Naive thymus-derived CD8-positive, alpha-beta T cell (primary cell): ENCODE measurements around the gene CREB5. TPM values are rescaled to one million over a fixed set of nuclear protein-coding genes. Genes with fewer than 3 reads are reported as not detected.
"Not testable (repeated sequence)": the region's sequence is repeated elsewhere in the genome, so short reads cannot be mapped to it uniquely, and the experiment has no call there.

ENCODE experiments used
- ATAC-seq, 2 donors: fragments of 150-1000 bp; cut with Tn5 transposase in 1 of 2; sonication (Bioruptor Pico), chemical (Tn5 transposase) in 1 of 2; 1 replicate in 1 of 2; 2 replicates in 1 of 2; pipeline ENCODE4 v1.10.0; 2021; ENCODE audit warnings: mild to moderate bottlenecking in 2 of 2, moderate library complexity in 2 of 2
- POLR2A ChIA-PET: fragments of 350-600 bp; sonication (Branson Sonifier 250); formaldehyde crosslinking; loops from one replicate; lab custom pipeline; 2021; ENCODE audit warnings: antibody characterized with exemption; lab: Charles Lee
- DNase-seq, 10 donors: peaks; one replicate each; pipeline versions ENCODE4 v3.0.0 to v3.0.0-alpha.2; 2020 to 2022
- H3K27ac Mint-ChIP-seq, 10 donors: one replicate each; pipeline ENCODE4 v1.8.0; 2020 to 2022; ENCODE audit warnings: mild to moderate bottlenecking in 10 of 10, mixed read lengths in 10 of 10, moderate library complexity in 4 of 10, inconsistent platforms in 1 of 10
- H3K27me3 Mint-ChIP-seq, 5 donors: one replicate each; pipeline ENCODE4 v1.8.0; 2021 to 2022; ENCODE audit warnings: mixed read lengths in 5 of 5
- H3K36me3 Mint-ChIP-seq, 3 donors: one replicate each; pipeline ENCODE4 v1.8.0; 2020 to 2022; ENCODE audit warnings: mixed read lengths in 3 of 3, mild to moderate bottlenecking in 2 of 3, inconsistent platforms in 1 of 3
- H3K4me1 Mint-ChIP-seq, 4 donors: one replicate each; pipeline ENCODE4 v1.8.0; 2021 to 2022; ENCODE audit warnings: mixed read lengths in 4 of 4
- H3K4me3 Mint-ChIP-seq, 10 donors: one replicate each; pipeline ENCODE4 v1.8.0; 2020 to 2022; ENCODE audit warnings: mild to moderate bottlenecking in 10 of 10, mixed read lengths in 10 of 10, moderate library complexity in 6 of 10, inconsistent platforms in 1 of 10
- H3K9me3 Mint-ChIP-seq, 9 donors: one replicate each; pipeline ENCODE4 v1.8.0; 2020 to 2022; ENCODE audit warnings: mixed read lengths in 9 of 9, mild to moderate bottlenecking in 3 of 9, inconsistent platforms in 1 of 9, moderate library complexity in 1 of 9
- polyA plus RNA-seq, 3 donors: library from polyadenylated mRNA; unstranded; fragments of 300-500 nt; fragmentation: Illumina TruSeq; gene quantifications; one replicate each; pipeline ENCODE4 v1.2.3, GENCODE V29; 2021
- total RNA-seq, 8 experiments: library from RNA in 2 of 8; stranded (reverse) in 2 of 8; gene quantifications; one replicate each; pipeline ENCODE4 v1.2.3 and lab custom pipeline; 2021 to 2026

CREB5 gene
- total and polyA plus RNA-seq, 5 experiments from 2014 or later: 0.19 to 0.23 TPM; not detected in 3

DNA sequence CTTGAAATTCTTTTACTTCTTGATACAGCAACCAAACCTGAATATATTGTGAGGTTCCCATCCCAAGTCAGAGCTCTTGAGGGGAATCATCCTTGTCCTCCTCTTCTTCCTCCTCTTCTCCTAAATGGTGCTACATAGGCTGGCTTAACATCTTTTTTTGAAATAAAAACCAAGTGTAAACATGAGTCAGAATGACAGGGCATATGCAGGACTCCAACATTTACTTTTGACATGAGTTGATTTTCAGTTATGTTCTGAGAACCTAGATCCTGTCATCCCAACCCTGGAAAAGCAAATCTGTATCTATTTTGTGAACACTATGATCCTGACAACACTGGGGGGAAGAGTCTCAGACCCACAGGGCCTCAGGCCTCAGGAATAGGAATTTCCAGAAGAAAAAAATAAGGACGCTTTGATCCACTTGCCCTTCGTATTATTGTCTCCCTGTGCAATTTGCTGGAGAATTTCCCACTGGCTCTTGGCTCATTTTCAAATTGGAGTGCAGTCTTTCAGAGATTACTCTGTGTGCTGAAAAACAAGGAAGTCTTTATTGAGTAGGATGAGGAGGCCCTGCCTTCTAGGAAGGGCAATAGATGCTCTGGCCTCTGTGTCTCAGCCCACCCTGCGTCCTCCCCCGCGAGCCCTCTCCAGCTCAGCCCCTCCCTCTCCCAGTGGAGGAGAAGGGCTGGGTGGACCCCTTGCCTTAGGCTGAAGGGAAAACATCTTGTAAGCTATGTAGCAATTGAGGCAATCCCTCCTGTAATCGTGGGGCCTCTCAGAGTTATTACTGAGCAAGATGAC is 121.6 kb downstream of the CREB5 start:
- Mint-ChIP-seq H3K27ac (peak overlapping the region in 1 of 10 donors; percentile 29), H3K9me3 (peaks cover 0 to 3% (median 0%) of the 10 kb centered on the region in 9 donors), H3K36me3 (peaks cover 0 to 4% (median 0%) of the 10 kb centered on the region in 3 donors), H3K4me1 (peaks cover 0 to 3% (median 0%) of the 10 kb centered on the region in 4 donors), H3K4me3 (no peak overlapping the region), H3K27me3 (peaks cover 0 to 9% (median 3%) of the 10 kb centered on the region in 5 donors)
- POLR2A ChIA-PET: no interaction called here
- DNase-seq: no peak
- no peak for ATAC-seq

DNA sequence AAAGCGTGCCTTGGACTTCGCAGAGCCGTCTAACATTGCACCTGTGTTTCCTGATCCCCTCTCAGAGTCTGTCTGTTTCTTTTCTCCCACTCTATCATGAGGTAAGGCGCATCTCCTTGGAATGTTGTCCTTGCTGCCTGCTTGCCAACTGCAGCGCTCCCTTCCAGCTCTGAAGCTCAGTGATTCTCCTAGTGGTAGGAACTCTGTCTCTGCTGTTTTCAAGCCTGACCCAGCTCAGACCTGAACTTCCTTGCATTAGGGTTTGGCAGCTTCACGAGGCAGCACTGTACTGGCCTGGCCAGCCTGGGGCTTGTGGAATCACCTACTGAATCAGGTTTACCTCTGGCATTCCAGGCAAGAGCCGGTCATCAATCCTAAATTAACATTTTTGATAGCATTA is 123.9 kb downstream of the CREB5 start:
- Mint-ChIP-seq H3K27me3 (peaks cover 0 to 9% (median 3%) of the 10 kb centered on the region in 5 donors), H3K27ac (no peak overlapping the region), H3K4me3 (no peak overlapping the region), H3K36me3 (peaks cover 0 to 4% (median 0%) of the 10 kb centered on the region in 3 donors), H3K4me1 (peaks cover 0 to 3% (median 0%) of the 10 kb centered on the region in 4 donors), H3K9me3 (peaks cover 0 to 3% (median 0%) of the 10 kb centered on the region in 9 donors)
- POLR2A ChIA-PET: no interaction called here
- ATAC-seq (no peak), DNase-seq (no peak)

DNA sequence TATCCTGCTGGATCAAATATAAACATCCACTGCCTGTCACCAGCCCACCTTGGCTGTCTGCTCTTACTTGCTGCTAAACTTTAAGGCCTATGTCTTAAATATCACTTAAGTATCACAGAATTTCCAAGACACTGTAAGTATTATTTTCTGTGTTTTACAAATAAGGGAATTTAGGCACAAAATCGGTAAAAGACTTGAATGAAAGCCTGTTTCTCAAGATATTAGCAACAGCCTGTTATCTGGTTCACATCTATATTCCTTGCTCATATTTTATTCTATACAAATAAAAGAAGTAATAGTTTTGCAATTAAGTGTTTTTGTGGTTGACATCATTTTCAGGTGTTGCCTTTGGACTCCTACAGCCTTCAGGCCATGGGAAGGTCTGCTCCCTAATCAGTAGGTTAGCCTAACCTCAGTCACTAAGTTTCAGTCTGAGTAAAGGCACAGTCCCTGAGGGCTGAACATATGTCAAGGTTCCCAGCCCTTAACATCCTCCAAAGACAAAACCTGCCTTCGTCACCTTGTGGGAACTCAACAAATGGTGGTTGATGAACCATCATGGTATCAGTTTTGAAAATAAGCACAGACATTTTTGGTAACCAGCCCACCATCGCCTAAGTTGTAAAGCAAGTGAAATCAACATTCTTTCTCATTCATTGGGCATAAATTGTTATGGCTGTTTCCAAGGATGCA is 127.1 kb downstream of the CREB5 start:
- peaks cover 4 to 16% (median 5%) of the 10 kb centered on the region in 5 donors for H3K27me3 Mint-ChIP-seq
- no peak overlapping the region for H3K4me3 Mint-ChIP-seq
- POLR2A ChIA-PET: no interaction called here

DNA sequence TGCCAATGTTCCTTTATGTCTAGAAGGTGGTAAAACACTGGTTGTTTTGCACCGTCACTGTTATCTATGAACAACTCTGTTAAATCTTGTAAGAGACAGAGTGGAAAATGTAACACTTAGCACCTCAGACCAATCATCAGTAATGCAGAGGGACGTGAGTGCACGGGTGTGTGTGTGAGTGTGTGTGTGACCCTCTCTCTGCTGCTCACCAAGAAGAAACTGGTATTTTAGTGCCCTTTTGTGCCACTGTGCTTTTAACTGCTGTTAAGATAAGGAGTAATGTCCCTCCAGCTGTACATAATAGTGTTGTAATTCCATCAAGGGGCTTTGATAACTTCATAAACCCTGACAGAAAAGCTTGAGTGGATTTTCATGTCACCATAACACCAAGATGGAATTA is 130.1 kb downstream of the CREB5 start:
- Mint-ChIP-seq H3K36me3 (peaks cover 0 to 6% (median 5%) of the 10 kb centered on the region in 3 donors), H3K4me1 (peaks cover 0 to under 1% (median 0%) of the 10 kb centered on the region in 4 donors), H3K4me3 (no peak overlapping the region), H3K27ac (no peak overlapping the region), H3K27me3 (peaks cover 4 to 16% (median 5%) of the 10 kb centered on the region in 5 donors), H3K9me3 (peaks cover 0 to 14% (median 7%) of the 10 kb centered on the region in 9 donors)
- DNase-seq (no peak), ATAC-seq (no peak)
- POLR2A ChIA-PET: no interaction called here

More for the DNA sequence above, 127.1 kb downstream of the CREB5 start:
- H3K9me3 Mint-ChIP-seq: peaks cover 0 to 2% (median 0%) of the 10 kb centered on the region in 9 donors
- peaks cover 0 to 3% (median 0%) of the 10 kb centered on the region in 4 donors for H3K4me1 Mint-ChIP-seq
- DNase-seq: no peak
- no peak overlapping the region for H3K27ac Mint-ChIP-seq
- no peaks in the 10 kb centered on the region for H3K36me3 Mint-ChIP-seq
- ATAC-seq: no peak

DNA sequence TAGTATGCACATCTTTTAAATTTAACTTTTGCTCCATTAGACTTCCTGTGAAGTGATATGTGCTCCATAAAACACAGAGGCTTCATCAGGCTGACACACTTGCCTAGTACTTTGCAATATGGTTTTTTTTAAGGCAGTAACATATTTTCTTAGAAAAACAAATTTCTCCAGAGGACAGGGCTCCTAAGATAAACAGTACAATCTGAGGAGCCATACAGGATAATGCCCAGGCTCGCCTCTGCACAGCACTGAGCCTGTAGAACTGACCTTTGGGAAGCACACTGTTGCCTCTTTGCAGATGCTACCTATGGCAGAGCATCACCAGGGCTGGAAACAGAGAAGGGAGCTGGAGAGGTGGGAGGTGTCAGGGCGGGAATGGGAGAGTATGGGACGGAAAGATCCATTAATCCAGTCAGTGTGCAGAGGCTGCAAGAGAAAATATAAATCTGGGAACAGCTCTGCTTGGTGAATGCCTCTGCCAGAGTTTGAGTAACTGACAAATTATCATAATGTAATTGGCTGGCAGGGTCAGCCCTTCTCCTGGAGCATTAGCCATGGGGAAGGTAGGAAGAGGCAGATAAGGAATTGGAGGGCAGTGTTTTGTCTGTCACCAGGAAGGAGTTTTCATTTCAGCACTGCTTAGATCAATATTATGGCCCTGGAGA is 132.3 kb downstream of the CREB5 start:
- no peaks in the 10 kb centered on the region for H3K4me1 Mint-ChIP-seq

DNA sequence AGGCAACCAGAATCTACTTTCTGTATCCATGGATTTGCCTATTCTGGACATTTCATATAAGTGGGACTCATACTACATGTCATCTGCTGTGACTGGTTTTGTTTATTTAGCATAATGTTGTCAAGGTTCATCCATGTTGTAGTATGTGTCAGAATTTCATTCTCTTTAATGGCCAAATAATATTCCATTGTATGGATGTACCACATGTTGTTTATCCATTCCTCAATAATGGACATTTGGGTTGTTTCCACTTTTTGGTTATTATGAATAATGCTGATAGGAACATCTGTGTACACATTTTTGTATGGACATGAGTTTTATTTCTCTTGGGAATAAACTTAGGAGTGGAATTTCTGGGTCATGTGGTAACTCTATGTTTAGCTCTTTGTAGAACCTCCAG is 133.7 kb downstream of the CREB5 start:
- H3K9me3 Mint-ChIP-seq: peaks cover 0 to 23% (median 10%) of the 10 kb centered on the region in 9 donors
- H3K27ac Mint-ChIP-seq: no peak overlapping the region
- H3K27me3 Mint-ChIP-seq: peaks cover 5 to 26% (median 11%) of the 10 kb centered on the region in 5 donors
- POLR2A ChIA-PET: no interaction called here
- no peak overlapping the region for H3K4me3 Mint-ChIP-seq
- no peak for DNase-seq
- H3K36me3 Mint-ChIP-seq: peaks cover 0 to 12% (median 6%) of the 10 kb centered on the region in 3 donors
- peaks cover 0 to 2% (median 0%) of the 10 kb centered on the region in 4 donors for H3K4me1 Mint-ChIP-seq
- no peak for ATAC-seq

More for the DNA sequence above, 132.3 kb downstream of the CREB5 start:
- Mint-ChIP-seq H3K9me3 (peaks cover 0 to 23% (median 10%) of the 10 kb centered on the region in 9 donors), H3K4me3 (no peak overlapping the region), H3K27ac (peak overlapping the region in 1 of 10 donors; percentile 41), H3K27me3 (peaks cover 3 to 16% (median 5%) of the 10 kb centered on the region in 5 donors), H3K36me3 (peaks cover 0 to 12% (median 6%) of the 10 kb centered on the region in 3 donors)
- POLR2A ChIA-PET: no interaction called here
- DNase-seq (no peak), ATAC-seq (no peak)

DNA sequence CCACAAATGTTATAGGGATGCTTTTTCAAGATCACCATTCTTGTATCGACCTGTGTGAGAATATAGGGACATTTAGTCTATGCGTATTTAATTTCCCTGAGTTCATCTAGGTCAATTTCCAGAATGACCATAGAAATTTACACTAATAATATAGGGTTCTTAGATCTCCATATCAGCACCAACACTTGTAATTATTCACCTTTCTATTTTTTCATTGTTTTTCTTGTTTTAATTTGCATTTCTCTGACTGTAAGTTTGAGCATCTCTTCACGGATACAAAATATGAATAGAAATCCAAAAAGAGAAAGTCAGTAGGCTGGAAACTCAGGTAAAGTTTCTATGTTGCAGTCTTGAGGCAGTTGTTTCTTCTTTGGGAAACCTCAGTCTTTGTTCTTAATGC is 134.8 kb downstream of the CREB5 start:
- Mint-ChIP-seq H3K27me3 (peaks cover 3 to 31% (median 14%) of the 10 kb centered on the region in 5 donors), H3K4me3 (no peak overlapping the region), H3K36me3 (peaks cover 0 to 12% (median 6%) of the 10 kb centered on the region in 3 donors), H3K27ac (no peak overlapping the region), H3K9me3 (peaks cover 0 to 23% (median 10%) of the 10 kb centered on the region in 9 donors), H3K4me1 (peaks cover 0 to 2% (median 0%) of the 10 kb centered on the region in 4 donors)
- ATAC-seq: no peak
- DNase-seq: no peak
- POLR2A ChIA-PET: no interaction called here

DNA sequence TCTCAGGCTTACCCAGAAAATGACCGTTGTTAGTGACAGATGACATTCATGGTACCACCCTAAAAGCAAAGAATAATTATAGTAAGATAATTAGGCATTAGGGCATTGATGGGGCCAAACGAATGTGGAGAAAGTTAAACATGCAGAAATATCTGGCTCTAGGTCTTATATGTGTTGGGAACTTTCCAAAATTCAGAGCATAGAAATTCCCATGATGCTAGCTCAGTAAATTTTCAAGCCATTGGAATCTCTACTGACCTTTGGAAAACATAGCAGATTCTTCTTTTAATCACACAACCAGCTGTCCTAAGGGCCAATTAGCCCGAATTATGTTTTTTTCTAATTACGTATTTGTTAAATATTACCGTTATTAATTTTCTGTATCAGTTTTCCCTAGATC is 136.1 kb downstream of the CREB5 start:
- Mint-ChIP-seq H3K9me3 (peaks cover 0 to 23% (median 10%) of the 10 kb centered on the region in 9 donors), H3K4me1 (peaks cover 0 to 2% (median 0%) of the 10 kb centered on the region in 4 donors), H3K4me3 (no peak overlapping the region), H3K27ac (no peak overlapping the region), H3K27me3 (peaks cover 5 to 21% (median 11%) of the 10 kb centered on the region in 5 donors), H3K36me3 (peaks cover 0 to 12% (median 6%) of the 10 kb centered on the region in 3 donors)
- POLR2A ChIA-PET: no interaction called here
- DNase-seq (no peak), ATAC-seq (no peak)

DNA sequence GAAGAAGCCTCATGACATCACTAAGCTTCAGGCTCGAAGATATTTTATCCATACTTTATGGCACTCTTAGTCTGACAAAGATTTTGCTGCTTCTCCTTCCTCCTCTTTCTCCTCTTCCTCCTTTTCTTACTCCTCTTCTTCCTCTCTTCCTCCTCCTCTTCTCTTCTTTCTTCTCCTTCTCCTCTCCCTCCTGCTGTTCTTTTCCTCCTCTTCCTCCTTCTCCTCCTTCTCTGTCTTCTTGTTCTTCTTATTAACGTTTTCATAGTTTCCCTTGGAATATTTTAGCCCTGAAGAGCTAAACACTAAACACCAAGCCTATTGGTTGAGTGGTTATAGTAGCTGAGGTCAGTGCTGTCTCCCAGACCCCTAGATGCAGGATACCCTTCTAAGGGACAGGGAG is 137.7 kb downstream of the CREB5 start:
- Mint-ChIP-seq H3K36me3 (peaks cover 0 to 12% (median 6%) of the 10 kb centered on the region in 3 donors), H3K4me3 (no peak overlapping the region), H3K27ac (peak overlapping the region in 1 of 10 donors; percentile 63), H3K4me1 (peaks cover 0 to 2% (median 0%) of the 10 kb centered on the region in 4 donors), H3K27me3 (peaks cover 4 to 21% (median 11%) of the 10 kb centered on the region in 5 donors), H3K9me3 (peaks cover 0 to 23% (median 10%) of the 10 kb centered on the region in 9 donors)
- POLR2A ChIA-PET: no interaction called here
- ATAC-seq (no peak), DNase-seq (no peak)

DNA sequence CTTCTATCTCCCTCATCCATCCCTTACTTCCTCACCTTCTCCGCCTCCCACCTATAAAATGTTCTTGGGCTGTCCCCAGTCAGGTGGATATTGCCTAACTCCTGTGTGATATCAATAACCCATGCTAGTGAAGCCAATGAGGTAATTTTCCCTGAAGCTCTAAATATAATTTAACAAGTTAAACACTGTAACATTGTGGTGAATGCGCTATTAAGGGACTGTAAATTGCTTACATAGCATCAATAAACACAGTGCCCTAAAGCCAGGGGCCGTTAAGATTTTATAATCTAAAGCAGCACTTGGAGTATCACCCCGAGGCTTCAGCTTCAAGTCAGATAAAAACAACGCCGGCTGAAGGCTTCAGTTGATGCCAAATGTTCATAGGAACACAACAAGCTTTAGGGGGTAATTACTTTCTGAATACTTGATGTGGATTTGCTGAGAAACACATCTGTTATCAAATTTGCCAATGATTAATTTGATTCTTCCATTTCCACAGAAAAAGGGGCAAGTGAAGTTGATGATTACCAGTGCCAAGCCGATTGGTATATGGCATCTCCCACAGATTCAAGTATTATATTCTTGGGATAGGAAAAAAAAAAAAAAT is 138.4 kb downstream of the CREB5 start:
- DNase-seq (no peak), ATAC-seq (no peak)
- peaks cover 0 to 2% (median 0%) of the 10 kb centered on the region in 4 donors for H3K4me1 Mint-ChIP-seq
- H3K4me3 Mint-ChIP-seq: no peak overlapping the region
- peak overlapping the region in 1 of 10 donors; percentile 63 for H3K27ac Mint-ChIP-seq
- POLR2A ChIA-PET: no interaction called here
- peaks cover 4 to 21% (median 11%) of the 10 kb centered on the region in 5 donors for H3K27me3 Mint-ChIP-seq
- H3K36me3 Mint-ChIP-seq: peaks cover 0 to 12% (median 6%) of the 10 kb centered on the region in 3 donors
- peaks cover 0 to 23% (median 10%) of the 10 kb centered on the region in 9 donors for H3K9me3 Mint-ChIP-seq

DNA sequence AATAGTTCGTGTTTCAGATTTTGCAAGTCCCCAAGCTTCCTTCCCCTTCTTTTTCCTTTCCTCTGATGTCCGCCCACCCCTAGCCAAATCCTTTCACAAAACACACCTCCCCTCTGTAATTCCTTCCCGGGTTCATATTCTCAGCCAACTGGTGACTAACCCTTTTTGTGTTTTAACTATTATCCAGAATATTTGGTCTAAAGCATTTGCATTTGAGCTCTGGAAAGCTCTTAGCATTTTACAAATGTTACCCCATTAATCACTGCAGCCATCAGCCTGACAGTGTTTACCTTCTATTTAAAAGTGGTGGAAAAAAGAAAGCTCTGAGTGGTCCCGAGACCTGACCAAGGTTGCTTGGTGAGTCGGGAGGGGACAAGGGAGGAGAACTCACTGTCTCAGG is 139.0 kb downstream of the CREB5 start:
- no peak overlapping the region for H3K27ac Mint-ChIP-seq
- peaks cover 0 to 12% (median 4%) of the 10 kb centered on the region in 3 donors for H3K36me3 Mint-ChIP-seq
- H3K27me3 Mint-ChIP-seq: peaks cover 4 to 21% (median 11%) of the 10 kb centered on the region in 5 donors
- DNase-seq (no peak), ATAC-seq (no peak)
- peaks cover 0 to 2% (median 0%) of the 10 kb centered on the region in 4 donors for H3K4me1 Mint-ChIP-seq
- POLR2A ChIA-PET: no interaction called here
- no peak overlapping the region for H3K4me3 Mint-ChIP-seq
- peaks cover 0 to 18% (median 8%) of the 10 kb centered on the region in 9 donors for H3K9me3 Mint-ChIP-seq

DNA sequence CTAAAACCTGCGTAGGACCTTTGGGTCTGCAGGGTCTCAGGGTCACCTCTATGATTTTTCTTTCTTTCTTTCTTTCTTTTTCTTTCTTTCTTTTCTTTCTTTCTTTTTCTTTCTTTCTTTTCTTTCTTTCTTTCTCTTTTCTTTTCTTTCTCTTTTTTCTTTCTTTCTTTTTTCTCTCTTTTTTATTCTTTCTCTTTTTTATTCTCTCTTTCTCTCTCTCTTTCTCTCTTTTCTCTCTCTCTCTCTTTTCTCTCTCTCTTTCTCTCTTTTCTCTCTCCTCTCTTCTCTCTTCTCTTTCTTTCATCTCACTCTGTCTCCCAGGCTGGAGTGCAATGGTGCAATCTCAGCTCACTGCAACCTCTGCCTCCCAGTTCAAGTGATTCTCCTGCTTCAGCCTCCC is 139.4 kb downstream of the CREB5 start:
- H3K27me3 Mint-ChIP-seq: peaks cover 4 to 24% (median 11%) of the 10 kb centered on the region in 5 donors
- H3K4me1 Mint-ChIP-seq, DNase-seq, H3K4me3 Mint-ChIP-seq, POLR2A ChIA-PET, ATAC-seq: not testable (repeated sequence)
- peak overlapping the region in 1 of 10 donors; percentile 73 for H3K27ac Mint-ChIP-seq
- peaks cover 0 to 12% (median 4%) of the 10 kb centered on the region in 3 donors for H3K36me3 Mint-ChIP-seq
- H3K9me3 Mint-ChIP-seq: peaks cover 0 to 14% (median 8%) of the 10 kb centered on the region in 9 donors
